ENCODE results near the gene USP5. TPM values are rescaled to one million over a fixed set of nuclear protein-coding genes. Genes with fewer than 3 reads are reported as not detected.
"Not testable (repeated sequence)": the region's sequence is repeated elsewhere in the genome, so short reads cannot be mapped to it uniquely, and the experiment has no call there.

The USP5 gene
- total RNA-seq, 3 donors from 2014 or later: 169 to 192 (median 176) TPM

- not testable (repeated sequence) for DNase-seq; H3K4me1 Mint-ChIP-seq (ENCODE audit: low read depth); H3K27me3 Mint-ChIP-seq (ENCODE audit: low read depth); ATAC-seq; H3K36me3 Mint-ChIP-seq (ENCODE audit: insufficient read depth); H3K9me3 Mint-ChIP-seq
- H3K4me3 Mint-ChIP-seq: peak overlapping the region; percentile 81
Measured at GRCh38 chr12:6889775-6890573, 38.0 kb downstream of the USP5 start.

DNA sequence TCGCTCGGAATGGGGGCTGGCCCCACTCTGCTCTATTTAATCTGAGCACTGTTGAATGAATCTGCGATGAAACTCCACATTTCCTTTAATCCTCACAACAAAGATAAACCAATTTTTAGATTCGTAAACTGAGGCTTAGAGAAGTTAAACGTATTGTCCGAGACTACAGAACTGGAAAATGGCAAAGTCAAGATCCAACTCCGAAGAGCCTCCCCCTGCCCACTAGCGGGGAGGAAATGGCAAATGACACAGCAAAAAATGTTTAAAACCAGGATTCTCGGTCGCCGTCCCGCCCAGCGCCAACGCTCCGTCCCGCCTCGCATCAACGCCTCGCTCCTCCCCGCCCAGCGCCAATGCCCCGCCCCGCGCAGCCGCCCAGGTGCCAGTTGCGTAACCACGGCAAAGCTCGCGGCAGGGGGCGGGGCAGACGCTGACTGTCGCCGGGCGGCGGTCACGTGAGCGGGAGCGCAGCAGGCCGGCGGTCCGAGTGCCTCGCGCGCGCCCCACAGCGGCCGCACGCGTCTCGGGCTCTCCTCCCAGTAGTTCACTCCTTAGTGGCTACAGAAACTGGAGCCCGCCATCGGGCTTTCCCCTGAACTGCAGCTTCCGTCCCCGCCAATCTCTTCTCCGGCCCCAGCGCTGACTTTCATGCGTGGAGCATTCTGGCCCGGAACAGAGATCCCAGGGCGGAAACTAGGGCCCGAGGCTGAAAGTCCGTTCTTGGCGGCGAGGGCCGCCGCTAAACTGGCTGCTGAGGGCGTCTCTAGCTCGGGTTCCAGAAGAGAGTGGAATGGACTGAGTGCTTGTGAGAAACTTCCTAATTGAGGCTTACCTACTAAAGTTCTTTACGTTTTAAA, 39.1 kb downstream of the USP5 start:
- H3K4me3 Mint-ChIP-seq: peak overlapping the region; percentile 81
- peaks cover 9% of the 10 kb centered on the region for H3K4me1 Mint-ChIP-seq (ENCODE audit: low read depth)

DNA sequence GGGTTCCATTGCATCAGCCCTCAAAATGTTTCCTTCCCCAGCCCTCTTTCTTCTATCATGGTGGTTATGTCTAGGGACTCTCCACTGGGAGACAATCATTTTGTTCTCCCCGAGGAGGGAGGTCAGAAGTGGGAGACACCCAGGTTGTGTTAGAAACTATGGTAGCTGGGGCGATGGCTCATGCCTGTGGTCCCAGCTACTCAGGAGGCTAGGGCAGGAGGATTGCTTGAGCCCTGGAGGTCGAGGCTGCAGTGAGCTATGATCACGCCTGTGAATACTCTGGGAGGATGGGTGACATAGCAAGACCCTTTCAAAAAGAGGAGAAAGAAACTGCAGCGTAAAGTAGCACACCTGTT, 39.7 kb downstream of the USP5 start:
- Mint-ChIP-seq H3K36me3 (ENCODE audit: insufficient read depth) (no peaks in the 10 kb centered on the region), H3K4me3 (peak overlapping the region; percentile 81), H3K9me3 (no peaks in the 10 kb centered on the region), H3K4me1 (ENCODE audit: low read depth) (peaks cover 9% of the 10 kb centered on the region), H3K27me3 (ENCODE audit: low read depth) (no peaks in the 10 kb centered on the region)
- ATAC-seq (no peak), DNase-seq (no peak)

More for the DNA sequence above, 39.1 kb downstream of the USP5 start:
- no peaks in the 10 kb centered on the region for H3K9me3 Mint-ChIP-seq
- DNase-seq (peak; percentile 99), ATAC-seq (peak; percentile 97)
- no peaks in the 10 kb centered on the region for H3K36me3 Mint-ChIP-seq (ENCODE audit: insufficient read depth)
- H3K27me3 Mint-ChIP-seq (ENCODE audit: low read depth): no peaks in the 10 kb centered on the region

GRCh38 chr12:6892683-6893082, 40.7 kb downstream of the USP5 start:
- not testable (repeated sequence) for H3K36me3 Mint-ChIP-seq (ENCODE audit: insufficient read depth); ATAC-seq; DNase-seq; H3K9me3 Mint-ChIP-seq; H3K4me1 Mint-ChIP-seq (ENCODE audit: low read depth); H3K27me3 Mint-ChIP-seq (ENCODE audit: low read depth); H3K4me3 Mint-ChIP-seq

DNA sequence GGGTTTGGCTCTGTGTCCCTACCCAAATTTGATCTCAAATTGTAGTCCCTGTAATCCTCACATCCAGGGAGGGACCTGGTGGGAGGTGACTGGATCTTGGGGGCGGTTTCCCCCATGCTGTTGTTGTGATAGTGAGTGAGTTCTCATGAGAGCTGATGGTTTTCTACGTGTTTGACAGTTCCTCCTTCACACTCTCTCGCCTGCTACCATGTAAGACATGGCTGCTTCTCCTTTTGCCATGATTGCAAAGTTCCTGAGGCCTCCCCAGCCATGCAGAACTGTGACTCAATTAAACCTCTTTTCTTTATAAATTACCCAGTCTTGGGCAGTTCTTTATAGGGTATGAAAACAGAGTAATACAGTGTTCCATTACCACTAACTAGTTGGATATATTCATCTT, 42.4 kb downstream of the USP5 start:
- Mint-ChIP-seq H3K4me3 (no peak overlapping the region), H3K4me1 (ENCODE audit: low read depth) (peaks cover 9% of the 10 kb centered on the region), H3K36me3 (ENCODE audit: insufficient read depth) (no peaks in the 10 kb centered on the region), H3K9me3 (no peaks in the 10 kb centered on the region), H3K27me3 (ENCODE audit: low read depth) (no peaks in the 10 kb centered on the region)
- ATAC-seq (no peak), DNase-seq (no peak)

- no peak overlapping the region for H3K4me3 Mint-ChIP-seq
- DNase-seq: no peak
- no peak for ATAC-seq
- H3K9me3 Mint-ChIP-seq: no peaks in the 10 kb centered on the region
- H3K4me1 Mint-ChIP-seq (ENCODE audit: low read depth): peaks cover 6% of the 10 kb centered on the region
- no peaks in the 10 kb centered on the region for H3K27me3 Mint-ChIP-seq (ENCODE audit: low read depth)
- H3K36me3 Mint-ChIP-seq (ENCODE audit: insufficient read depth): no peaks in the 10 kb centered on the region
Measured at GRCh38 chr12:6896846-6897435, 45.0 kb downstream of the USP5 start.

DNA sequence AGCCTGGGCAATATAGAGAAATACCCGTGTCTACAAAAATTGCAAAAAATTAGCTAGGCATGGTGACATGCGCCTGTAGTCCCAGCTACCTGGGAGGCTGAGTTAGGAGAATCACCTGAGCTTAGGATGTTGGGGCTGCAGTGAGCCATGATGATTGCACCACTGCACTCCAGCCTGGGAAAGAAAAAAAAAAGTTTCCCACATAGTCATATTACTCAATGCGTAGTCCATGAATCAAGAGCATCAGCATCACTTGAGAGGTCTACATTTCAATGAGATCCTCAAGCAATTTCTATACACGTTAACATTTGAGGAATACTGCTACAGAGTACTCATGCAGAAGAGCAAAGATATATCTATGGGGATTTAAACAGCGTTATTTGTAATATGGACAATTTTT, 47.5 kb downstream of the USP5 start:
- Mint-ChIP-seq H3K4me3 (no peak overlapping the region), H3K36me3 (ENCODE audit: insufficient read depth) (no peaks in the 10 kb centered on the region), H3K4me1 (ENCODE audit: low read depth) (peaks cover 6% of the 10 kb centered on the region), H3K27me3 (ENCODE audit: low read depth) (no peaks in the 10 kb centered on the region), H3K9me3 (no peaks in the 10 kb centered on the region)
- DNase-seq: no peak
- no peak for ATAC-seq

GRCh38 chr12:6899837-6900519, 48.0 kb downstream of the USP5 start:
- Mint-ChIP-seq H3K27me3 (ENCODE audit: low read depth) (no peaks in the 10 kb centered on the region), H3K4me3 (no peak overlapping the region), H3K4me1 (ENCODE audit: low read depth) (peaks cover 6% of the 10 kb centered on the region), H3K9me3 (no peaks in the 10 kb centered on the region), H3K36me3 (ENCODE audit: insufficient read depth) (no peaks in the 10 kb centered on the region)
- ATAC-seq (no peak), DNase-seq (no peak)

- Mint-ChIP-seq H3K9me3 (no peaks in the 10 kb centered on the region), H3K4me1 (ENCODE audit: low read depth) (peaks cover 6% of the 10 kb centered on the region), H3K4me3 (no peak overlapping the region), H3K27me3 (ENCODE audit: low read depth) (no peaks in the 10 kb centered on the region), H3K36me3 (ENCODE audit: insufficient read depth) (no peaks in the 10 kb centered on the region)
- DNase-seq (no peak), ATAC-seq (no peak)
Measured at GRCh38 chr12:6902448-6902847, 50.5 kb downstream of the USP5 start.

DNA sequence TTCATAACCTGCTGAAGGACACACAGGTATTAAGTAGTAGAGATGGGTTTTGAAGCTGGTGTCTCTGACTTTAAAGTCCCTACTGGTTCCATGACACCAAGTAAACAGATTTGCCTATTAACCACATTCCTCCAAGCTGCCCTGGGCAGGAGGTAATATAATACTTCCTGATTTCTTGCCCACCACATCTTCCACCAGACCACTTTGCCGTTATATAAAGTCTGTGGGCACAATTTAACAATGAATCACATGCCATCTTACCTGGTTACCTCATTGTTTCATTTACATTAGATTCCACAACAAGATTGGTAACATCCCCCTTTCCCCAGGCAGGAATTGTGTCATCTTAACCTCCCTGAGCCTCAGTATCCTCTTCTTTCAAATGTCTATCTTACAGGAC, 51.8 kb downstream of the USP5 start:
- H3K9me3 Mint-ChIP-seq: no peaks in the 10 kb centered on the region
- H3K4me1 Mint-ChIP-seq (ENCODE audit: low read depth): peaks cover 6% of the 10 kb centered on the region
- H3K4me3 Mint-ChIP-seq: no peak overlapping the region
- no peaks in the 10 kb centered on the region for H3K27me3 Mint-ChIP-seq (ENCODE audit: low read depth)
- ATAC-seq: no peak
- no peak for DNase-seq
- H3K36me3 Mint-ChIP-seq (ENCODE audit: insufficient read depth): no peaks in the 10 kb centered on the region

DNA sequence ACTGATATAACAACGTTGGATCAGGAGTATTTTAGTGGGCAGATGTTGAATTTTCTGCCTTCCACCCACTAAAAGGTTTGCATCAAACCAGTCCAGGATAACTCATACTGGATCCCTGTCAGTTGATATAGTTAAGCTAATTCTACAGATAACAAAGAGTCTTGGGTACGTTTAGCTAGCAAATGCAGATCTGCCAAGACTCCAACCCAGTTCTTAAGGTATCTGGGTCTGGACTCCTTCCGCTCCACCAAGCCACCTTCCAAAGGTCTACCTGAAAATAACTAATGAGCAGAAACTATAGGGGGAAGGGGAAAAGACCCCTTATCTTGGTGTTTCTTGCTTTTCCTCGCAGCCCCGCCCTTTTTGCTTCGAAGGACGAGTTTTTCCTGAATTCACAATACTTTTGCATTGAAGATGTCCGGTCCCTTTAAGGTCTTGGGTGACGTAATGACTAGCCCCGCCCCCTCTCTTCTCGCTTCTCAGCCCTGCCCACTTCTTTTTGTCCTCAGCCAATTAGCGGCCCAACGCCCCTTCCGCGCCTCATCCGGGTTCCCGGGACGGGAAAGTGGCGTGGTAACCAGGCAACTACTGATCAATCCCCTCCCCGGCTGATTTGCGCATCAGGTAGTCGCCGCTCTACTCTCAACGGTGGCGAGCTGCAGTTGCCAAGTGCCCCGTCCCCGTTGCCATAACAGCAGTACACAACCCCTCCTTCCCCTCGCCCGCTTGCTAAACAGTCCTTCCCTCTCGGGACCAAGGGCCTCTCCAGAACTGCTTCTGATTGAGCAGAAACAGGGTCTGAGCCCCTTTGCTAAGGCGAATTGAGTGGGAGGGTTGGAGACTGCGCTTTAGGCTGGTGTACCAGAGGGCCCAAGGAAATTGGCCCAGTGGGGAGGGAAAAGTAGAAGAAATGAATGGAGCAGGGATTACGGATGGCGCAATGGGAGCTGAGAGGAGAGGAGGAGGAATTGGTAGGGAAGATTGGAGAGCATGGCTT, 52.6 kb downstream of the USP5 start, which contains the start of gene LRRC23:
TSS of gene LRRC23 (plus strand) at position 543 of the 997 bp plus-strand sequence. CDS start 812 bp downstream, outside the sequence.
- DNase-seq (peak; percentile 96), ATAC-seq (peak; percentile 99)
- no peaks in the 10 kb centered on the region for H3K9me3 Mint-ChIP-seq
- no peaks in the 10 kb centered on the region for H3K27me3 Mint-ChIP-seq (ENCODE audit: low read depth)
- no peaks in the 10 kb centered on the region for H3K36me3 Mint-ChIP-seq (ENCODE audit: insufficient read depth)
- H3K4me3 Mint-ChIP-seq: no peak within 1 kb of the TSS
- H3K4me1 Mint-ChIP-seq (ENCODE audit: low read depth): peaks cover 5% of the 10 kb centered on the region

GRCh38 chr12:6905414-6906040, 53.6 kb downstream of the USP5 start:
- Mint-ChIP-seq H3K36me3 (ENCODE audit: insufficient read depth) (no peaks in the 10 kb centered on the region), H3K4me1 (ENCODE audit: low read depth) (no peaks in the 10 kb centered on the region), H3K27me3 (ENCODE audit: low read depth) (no peaks in the 10 kb centered on the region), H3K4me3 (no peak overlapping the region), H3K9me3 (no peaks in the 10 kb centered on the region)
- ATAC-seq (no peak), DNase-seq (no peak)

GRCh38 chr12:6908141-6908540, 56.2 kb downstream of the USP5 start:
- H3K36me3 Mint-ChIP-seq (ENCODE audit: insufficient read depth); H3K9me3 Mint-ChIP-seq; H3K4me3 Mint-ChIP-seq; ATAC-seq; DNase-seq; H3K27me3 Mint-ChIP-seq (ENCODE audit: low read depth); H3K4me1 Mint-ChIP-seq (ENCODE audit: low read depth): not testable (repeated sequence)

All from activated T-cell treated with anti-CD3 and anti-CD28 coated beads, Interleukin-2, amount 50 U/mL, for 4 hours (primary cell).